Measurements from ENCODE around the gene FSIP1. TPM values are rescaled to one million over a fixed set of nuclear protein-coding genes. Genes with fewer than 3 reads are reported as not detected.

FSIP1 gene
- total RNA-seq, 1 donor from 2014 or later, result 2.5 TPM

DNA sequence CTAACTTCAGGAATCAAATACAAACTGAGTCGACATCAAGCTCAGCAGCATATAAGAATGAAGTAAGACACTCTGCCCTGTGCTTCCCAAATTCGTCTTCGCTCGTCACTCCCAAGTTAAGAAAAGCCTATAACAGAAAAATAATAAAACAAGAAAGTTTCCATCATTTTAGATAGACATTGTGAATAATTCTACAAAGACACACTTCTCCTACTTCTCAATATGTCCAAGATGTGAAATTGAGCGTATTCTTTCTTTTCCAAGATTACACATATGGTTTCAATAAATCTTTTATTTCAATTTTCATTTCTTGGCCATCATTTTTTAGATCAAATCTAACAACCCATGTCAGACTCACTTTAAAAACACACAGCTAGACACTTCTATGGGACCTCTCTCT lies 85.1 kb downstream of the FSIP1 start:
- Mint-ChIP-seq H3K27me3 (ENCODE audit: insufficient read depth, low read depth) (peaks cover 2% of the 10 kb centered on the region), H3K36me3 (no peaks in the 10 kb centered on the region), H3K4me1 (peaks cover 70% of the 10 kb centered on the region), H3K9me3 (no peaks in the 10 kb centered on the region), H3K27ac (peak overlapping the region; percentile 83), H3K4me3 (no peak overlapping the region)
- Histone ChIP-seq H3K27ac (no peak overlapping the region), H3K27me3 (no peaks in the 10 kb centered on the region), H2AFZ (replicated peaks) (no peak overlapping the region), H3K9me3 (ENCODE audit: low read depth) (no peaks in the 10 kb centered on the region), H3K4me3 (no peak overlapping the region), H4K20me1 (ENCODE audit: low read depth) (no peaks in the 10 kb centered on the region), H3K4me2 (no peak overlapping the region), H3K36me3 (no peaks in the 10 kb centered on the region), H3K9ac (no peak overlapping the region), H3K79me2 (ENCODE audit: low read depth) (no peaks in the 10 kb centered on the region), H3K4me1 (peaks cover 39% of the 10 kb centered on the region), H3F3A (ENCODE audit: low read depth) (peaks cover 13% of the 10 kb centered on the region)
- TF ChIP-seq, protein P1, sequence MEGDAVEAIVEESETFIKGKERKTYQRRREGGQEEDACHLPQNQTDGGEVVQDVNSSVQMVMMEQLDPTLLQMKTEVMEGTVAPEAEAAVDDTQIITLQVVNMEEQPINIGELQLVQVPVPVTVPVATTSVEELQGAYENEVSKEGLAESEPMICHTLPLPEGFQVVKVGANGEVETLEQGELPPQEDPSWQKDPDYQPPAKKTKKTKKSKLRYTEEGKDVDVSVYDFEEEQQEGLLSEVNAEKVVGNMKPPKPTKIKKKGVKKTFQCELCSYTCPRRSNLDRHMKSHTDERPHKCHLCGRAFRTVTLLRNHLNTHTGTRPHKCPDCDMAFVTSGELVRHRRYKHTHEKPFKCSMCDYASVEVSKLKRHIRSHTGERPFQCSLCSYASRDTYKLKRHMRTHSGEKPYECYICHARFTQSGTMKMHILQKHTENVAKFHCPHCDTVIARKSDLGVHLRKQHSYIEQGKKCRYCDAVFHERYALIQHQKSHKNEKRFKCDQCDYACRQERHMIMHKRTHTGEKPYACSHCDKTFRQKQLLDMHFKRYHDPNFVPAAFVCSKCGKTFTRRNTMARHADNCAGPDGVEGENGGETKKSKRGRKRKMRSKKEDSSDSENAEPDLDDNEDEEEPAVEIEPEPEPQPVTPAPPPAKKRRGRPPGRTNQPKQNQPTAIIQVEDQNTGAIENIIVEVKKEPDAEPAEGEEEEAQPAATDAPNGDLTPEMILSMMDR (IDR thresholded peaks at IDR 0.05), result no peak
- no peak for TF ChIP-seq EZH2 (IDR thresholded peaks at IDR 0.05)
- no peak for TF ChIP-seq EZH2phosphoT487 (IDR thresholded peaks at IDR 0.05)
- DNase-seq (ENCODE audit: low spot score), result no peak

DNA sequence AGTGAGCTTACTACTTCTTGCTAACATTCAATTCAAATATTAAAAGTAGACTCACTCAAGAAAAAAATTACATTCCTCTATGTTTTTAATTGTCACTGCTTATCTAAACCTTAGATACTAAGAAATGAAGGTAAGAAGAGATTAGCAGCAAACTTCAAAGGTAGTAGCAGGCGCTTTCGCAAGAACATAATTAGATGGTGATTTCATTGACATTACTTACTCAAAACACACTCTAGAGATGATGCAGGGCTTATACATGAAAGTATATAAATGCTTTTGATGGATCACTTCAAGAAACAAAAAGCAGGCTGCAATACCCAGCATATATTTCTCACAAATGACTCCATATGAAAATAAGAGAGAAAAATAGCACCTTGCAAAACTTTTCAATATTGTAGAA lies 86.8 kb downstream of the FSIP1 start:
- no peaks in the 10 kb centered on the region for H3K9me3 Mint-ChIP-seq
- H3K27me3 Mint-ChIP-seq (ENCODE audit: insufficient read depth, low read depth), result peaks cover 4% of the 10 kb centered on the region
- H3K36me3 Mint-ChIP-seq, result no peaks in the 10 kb centered on the region
- no peak for TF ChIP-seq EZH2phosphoT487 (IDR thresholded peaks at IDR 0.05)
- no peak for TF ChIP-seq EZH2 (IDR thresholded peaks at IDR 0.05)
- TF ChIP-seq, protein P1 (IDR thresholded peaks at IDR 0.05), result no peak
- H3K27me3 ChIP-seq, result no peaks in the 10 kb centered on the region
- no peak overlapping the region for H3K4me3 Mint-ChIP-seq
- no peaks in the 10 kb centered on the region for H4K20me1 ChIP-seq (ENCODE audit: low read depth)
- H3K4me2 ChIP-seq, result no peak overlapping the region
- no peak overlapping the region for H2AFZ ChIP-seq (replicated peaks)
- H3K9me3 ChIP-seq (ENCODE audit: low read depth), result no peaks in the 10 kb centered on the region
- no peak overlapping the region for H3K27ac Mint-ChIP-seq
- H3K4me1 ChIP-seq, result peaks cover 56% of the 10 kb centered on the region
- no peak for DNase-seq (ENCODE audit: low spot score)
- peaks cover 79% of the 10 kb centered on the region for H3K4me1 Mint-ChIP-seq
- H3K27ac ChIP-seq, result no peak overlapping the region
- H3K36me3 ChIP-seq, result no peaks in the 10 kb centered on the region
- peaks cover 31% of the 10 kb centered on the region for H3F3A ChIP-seq (ENCODE audit: low read depth)
- H3K79me2 ChIP-seq (ENCODE audit: low read depth), result no peaks in the 10 kb centered on the region
- no peak overlapping the region for H3K4me3 ChIP-seq
- no peak overlapping the region for H3K9ac ChIP-seq

DNA sequence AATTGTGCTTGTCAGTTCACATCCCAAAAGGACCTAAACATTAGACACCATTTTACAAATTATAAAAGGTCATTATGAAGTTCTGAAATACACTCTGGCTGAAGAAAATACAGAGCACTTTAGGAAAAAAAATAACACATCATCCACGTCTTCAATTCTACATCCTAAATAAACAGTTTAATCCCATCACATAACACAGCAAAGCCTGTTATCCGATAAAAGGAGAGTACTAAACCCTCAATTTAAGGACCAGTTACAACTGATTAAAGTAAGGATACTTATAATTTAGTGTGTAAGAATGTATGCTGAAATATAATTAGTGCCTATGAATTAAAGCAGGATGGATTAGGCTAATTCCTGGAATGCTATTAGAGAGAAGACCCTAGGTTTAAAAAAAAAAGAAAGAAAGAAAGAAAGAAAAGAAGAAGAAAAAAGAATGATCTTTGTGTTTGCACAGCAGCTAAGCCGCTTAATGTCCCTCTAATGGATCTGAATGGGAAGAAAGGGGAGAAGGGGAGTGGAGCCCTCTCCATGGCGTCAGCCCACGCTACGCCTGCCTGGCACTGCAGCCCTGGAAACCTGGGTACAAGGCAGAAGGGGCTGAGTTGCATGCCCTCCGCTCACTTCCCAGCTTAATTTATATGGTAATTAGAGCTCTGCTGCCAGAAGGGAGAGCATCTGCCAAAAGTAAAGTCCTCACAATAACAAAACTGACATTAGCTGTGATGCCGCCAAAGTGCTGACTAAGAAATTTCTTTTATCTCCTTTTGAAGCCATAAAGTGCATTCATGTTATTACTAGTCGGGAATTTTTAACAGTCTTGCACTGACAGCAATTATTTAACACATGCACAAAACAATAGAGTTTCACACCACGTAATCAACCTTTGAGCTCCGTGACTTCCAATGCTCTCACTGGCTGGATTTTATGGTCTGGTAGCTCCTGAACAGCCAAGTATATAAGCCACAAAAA lies 90.0 kb downstream of the FSIP1 start:
- H3K9ac ChIP-seq, result no peak overlapping the region
- peak overlapping the region; percentile 23 for H3K4me3 ChIP-seq
- H3K36me3 ChIP-seq, result no peaks in the 10 kb centered on the region
- H3K9me3 ChIP-seq (ENCODE audit: low read depth), result no peaks in the 10 kb centered on the region
- H3K27ac Mint-ChIP-seq, result peak overlapping the region; percentile 96
- H3K9me3 Mint-ChIP-seq, result peaks cover 2% of the 10 kb centered on the region
- peaks cover 4% of the 10 kb centered on the region for H3K27me3 Mint-ChIP-seq (ENCODE audit: insufficient read depth, low read depth)
- peaks cover 5% of the 10 kb centered on the region for H3K36me3 Mint-ChIP-seq
- TF ChIP-seq, protein P1 (IDR thresholded peaks at IDR 0.05), result no peak
- peak; percentile 94 for TF ChIP-seq EZH2phosphoT487 (IDR thresholded peaks at IDR 0.05)
- no peaks in the 10 kb centered on the region for H4K20me1 ChIP-seq (ENCODE audit: low read depth)
- peak overlapping the region; percentile 2 for H3K4me3 Mint-ChIP-seq
- no peaks in the 10 kb centered on the region for H3K79me2 ChIP-seq (ENCODE audit: low read depth)
- H3K4me1 ChIP-seq, result peaks cover 59% of the 10 kb centered on the region
- peak overlapping the region; percentile 53 for H3K4me2 ChIP-seq
- peak overlapping the region; percentile 80 for H3K27ac ChIP-seq
- peaks cover 68% of the 10 kb centered on the region for H3K4me1 Mint-ChIP-seq
- no peak overlapping the region for H2AFZ ChIP-seq (replicated peaks)
- no peaks in the 10 kb centered on the region for H3K27me3 ChIP-seq
- DNase-seq (ENCODE audit: low spot score), result peak; percentile 96
- H3F3A ChIP-seq (ENCODE audit: low read depth), result peaks cover 32% of the 10 kb centered on the region

All from neural progenitor cell (in vitro differentiated cells).